LoVo (cell line): ENCODE data around the gene ITPRIP.

Experiments used
- DNase-seq: peaks from one replicate; pipeline ENCODE4 v3.0.0-alpha.2; 2016; ENCODE audit warnings: low spot score

Gene ITPRIP

DNA sequence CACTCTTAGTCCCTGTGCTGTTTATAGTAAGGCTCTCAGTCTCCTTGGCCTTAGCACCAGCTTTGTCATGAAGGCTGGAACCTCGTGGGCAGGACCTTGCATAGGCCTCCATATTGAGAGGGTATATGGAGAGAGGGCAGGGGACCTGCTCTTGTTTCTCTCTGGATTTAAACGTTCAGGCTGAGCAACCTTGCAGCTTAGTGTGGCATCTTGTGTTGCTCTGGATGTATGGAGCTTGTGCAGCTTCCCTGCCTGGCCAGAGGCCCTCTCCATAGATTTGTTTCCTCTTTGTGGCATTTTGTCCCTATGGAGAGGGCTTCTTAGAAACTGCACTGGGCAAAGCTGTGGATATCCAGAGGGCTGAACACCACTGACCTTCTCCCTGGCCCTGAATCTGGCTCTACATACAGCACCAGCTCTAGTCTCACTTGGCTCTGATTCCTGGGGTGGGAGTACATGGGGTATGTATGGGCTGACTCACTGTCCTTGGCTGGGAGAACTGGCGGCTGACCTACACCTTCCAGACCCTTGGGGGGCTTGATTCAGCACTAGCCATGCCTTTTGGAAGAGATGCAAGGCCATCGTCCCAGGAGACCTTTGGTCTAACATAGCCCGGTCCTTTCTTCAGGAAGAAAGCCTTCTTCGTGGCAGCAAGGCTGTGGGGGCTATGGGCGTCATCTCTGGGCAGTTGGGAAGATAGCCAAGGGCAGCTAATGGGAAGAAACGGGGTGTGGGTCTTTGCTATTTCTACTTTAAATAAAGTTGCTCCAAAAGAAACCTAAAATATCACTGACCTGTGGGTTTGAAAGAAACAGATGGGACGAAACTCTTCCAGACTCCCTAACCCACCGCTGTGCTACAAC is 30.5 kb downstream of the ITPRIP start:
- no peak for DNase-seq

DNA sequence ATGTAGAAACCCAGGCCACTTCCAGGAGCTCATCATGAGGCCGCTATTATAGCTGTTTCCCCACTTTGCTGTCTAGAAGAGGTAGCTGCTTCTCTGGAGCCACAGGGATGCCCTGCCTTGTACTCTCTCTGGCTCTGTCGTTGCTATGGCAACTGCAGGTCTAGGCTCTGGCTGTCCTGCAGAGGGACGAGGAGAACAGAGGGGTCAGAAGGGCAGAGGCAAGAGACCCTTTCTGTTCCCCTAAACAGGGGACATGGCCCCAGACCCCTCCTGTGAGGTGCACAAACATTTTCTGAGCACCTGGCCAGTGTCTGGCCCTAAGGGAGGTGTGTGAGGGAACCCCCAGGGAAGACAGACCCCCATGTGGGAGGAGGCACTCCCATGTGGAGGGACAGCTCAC is 31.4 kb downstream of the ITPRIP start:
- DNase-seq, result no peak

DNA sequence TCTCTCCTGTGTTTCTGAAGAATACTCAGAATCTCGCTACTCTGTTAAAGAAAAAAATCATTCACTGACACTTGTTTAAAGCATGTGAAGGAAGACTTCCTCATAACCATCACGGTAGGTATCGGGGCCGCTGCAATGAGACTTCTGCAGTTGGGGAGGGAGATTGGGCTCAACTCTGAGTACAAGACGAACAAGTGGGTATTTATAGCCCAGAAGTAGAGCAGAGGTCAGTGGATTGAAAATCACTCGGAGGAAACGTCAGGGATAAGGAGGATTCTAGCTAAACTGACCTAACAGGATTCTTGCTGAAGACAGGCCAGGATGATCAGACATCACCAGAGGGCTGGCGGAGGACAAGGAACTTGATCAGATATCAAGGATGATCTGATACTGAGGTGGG is 33.3 kb downstream of the ITPRIP start:
- DNase-seq, result no peak

DNA sequence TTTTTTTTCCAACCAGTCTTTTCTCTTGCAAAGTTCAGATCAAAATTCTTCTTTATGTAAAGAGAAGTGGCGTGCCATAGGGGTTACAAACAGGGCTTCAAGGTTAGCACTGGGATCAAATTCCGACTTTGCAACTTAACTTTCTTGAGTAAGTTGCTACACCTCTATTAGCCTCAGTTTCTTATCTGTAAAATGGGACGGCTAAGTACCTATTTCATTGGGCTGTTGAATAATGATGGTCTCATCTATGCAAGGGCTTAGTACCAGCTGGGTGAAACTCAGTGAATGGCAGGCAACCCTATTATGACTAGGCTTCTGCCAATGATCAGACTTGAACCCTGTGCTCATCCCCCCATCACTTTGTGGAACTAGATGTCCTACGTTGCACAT is 33.9 kb downstream of the ITPRIP start:
- DNase-seq, result no peak

DNA sequence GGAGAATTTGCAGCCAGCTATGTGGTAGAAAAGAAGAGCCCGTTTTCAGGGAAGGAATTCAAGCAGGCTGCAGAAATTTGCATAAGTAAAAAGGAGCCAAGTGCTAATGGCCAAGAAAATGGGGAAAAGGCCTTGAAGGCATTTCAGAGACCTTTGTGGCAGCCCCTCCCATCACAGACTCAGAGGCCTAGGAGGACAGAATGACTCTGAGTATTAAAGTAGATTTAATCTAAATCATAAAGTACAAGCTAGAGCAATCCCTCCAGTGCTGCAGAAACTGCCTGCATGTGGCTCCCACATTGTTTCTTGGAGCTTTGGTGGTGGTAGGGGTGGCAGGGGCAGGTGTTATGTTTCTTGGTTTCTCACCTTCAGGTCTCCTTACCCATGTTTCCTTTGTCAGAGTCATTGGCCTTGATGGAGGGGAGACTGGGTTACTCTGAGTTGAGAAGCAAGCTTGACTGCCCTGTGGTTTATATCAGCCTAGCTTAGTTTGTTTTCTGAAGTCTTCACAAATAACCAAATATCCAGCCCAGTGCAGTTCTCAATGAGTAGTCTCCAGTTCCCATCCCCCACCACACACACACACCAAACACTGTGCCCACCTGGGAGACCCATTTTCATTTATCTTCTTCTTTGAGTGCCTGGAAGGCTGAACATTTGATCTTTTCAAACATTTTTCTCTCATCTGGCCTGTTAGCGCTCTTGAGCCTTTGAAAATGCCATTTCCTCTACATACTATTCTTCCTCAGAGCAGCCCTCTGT is 34.5 kb downstream of the ITPRIP start:
- no peak for DNase-seq

DNA sequence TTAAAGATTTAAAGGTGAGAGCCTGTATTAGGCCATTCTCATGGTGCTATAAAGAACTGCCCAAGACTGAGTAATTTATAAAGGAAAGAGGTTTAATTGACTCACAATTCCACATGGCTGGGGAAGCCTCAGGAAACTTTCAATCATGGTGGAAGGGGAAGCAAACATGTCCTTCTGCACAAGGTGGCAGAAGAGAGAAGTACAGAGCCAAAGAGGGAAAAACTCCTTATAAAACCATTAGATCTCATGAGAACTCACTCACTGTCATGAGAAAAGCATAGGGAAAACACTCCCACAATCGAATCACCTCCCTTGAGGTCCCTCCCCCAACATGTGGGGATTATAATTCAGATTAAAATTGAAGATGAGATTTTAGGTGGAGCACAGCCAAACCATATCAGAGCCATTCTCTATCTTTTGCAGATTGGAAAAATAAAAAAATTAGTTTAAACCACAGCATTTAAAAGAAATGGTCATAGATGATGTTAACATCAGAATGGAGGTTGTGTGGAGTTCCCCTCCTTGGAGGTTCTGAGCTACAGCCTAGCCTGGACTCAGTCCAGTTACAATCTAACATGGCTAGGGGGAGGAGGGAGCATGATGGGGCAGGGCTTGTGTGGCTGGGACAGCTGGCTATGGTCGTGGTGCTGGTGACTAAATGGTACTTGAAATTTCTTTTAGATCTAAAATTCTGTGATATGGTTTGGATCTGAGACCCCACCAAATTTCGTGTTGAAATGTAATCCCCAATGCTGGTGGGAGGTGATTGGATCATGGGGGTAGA is 36.2 kb downstream of the ITPRIP start:
- DNase-seq, result no peak

DNA sequence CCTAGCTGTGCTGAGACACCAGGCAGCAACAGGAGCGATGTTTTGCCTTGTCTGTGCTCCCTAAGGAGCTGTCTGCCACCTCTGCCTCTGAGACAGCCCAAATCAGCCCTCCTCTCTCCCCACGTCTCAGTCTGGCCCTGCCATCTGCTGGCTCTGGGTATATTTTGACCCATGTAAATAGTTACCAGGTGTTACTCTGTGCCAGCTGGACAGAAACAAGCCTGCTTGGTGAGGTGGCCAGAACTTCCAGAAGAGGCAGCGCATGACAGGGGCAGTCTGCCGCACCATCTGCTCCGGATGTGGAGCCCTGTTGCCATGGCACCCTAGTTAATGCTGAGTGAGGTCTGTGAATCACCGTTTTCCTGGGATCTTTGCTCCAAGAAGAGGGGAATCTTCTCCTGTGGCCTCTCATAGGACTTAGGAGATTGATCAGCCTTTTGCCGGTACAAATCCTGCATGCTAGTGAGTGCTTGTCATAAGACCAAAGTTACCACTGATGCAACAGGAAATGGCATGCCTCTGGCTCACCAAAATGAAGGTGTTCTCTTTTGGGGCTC is 37.5 kb downstream of the ITPRIP start:
- DNase-seq, result no peak

DNA sequence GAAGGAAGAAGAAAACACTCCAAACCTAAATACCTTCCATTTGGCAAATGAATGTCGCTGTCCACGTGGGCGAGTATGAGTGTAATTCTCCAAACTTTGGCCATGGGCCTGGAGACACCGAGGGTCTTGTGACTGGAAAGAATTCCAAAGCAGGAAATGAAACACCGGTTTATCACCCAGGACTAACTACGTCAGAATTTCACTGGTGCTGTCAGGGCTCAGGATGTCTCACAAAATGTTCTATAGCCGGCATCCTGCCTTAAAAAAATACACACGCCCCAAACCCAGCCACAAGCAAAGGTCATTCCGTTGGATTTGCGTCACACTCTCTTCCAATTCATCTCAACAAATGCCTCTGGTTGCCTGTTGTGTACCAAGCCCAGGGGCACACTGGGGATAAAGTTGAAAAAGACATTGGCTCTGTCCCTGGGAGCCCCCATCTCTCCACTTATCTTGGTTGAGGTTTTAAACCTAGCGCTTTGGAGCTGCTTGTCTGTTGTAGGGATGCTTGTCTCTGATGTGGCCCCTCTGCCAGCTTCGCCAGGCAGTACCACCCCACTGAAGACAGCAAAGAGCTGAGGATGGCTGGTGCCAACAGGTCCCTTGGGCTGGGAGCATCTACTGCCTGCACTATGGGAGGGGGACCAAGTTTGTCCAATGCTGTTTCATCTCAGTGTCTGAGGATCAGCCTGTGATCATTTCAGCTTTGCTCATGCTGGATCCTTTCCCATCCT is 38.1 kb downstream of the ITPRIP start:
- DNase-seq, result no peak

DNA sequence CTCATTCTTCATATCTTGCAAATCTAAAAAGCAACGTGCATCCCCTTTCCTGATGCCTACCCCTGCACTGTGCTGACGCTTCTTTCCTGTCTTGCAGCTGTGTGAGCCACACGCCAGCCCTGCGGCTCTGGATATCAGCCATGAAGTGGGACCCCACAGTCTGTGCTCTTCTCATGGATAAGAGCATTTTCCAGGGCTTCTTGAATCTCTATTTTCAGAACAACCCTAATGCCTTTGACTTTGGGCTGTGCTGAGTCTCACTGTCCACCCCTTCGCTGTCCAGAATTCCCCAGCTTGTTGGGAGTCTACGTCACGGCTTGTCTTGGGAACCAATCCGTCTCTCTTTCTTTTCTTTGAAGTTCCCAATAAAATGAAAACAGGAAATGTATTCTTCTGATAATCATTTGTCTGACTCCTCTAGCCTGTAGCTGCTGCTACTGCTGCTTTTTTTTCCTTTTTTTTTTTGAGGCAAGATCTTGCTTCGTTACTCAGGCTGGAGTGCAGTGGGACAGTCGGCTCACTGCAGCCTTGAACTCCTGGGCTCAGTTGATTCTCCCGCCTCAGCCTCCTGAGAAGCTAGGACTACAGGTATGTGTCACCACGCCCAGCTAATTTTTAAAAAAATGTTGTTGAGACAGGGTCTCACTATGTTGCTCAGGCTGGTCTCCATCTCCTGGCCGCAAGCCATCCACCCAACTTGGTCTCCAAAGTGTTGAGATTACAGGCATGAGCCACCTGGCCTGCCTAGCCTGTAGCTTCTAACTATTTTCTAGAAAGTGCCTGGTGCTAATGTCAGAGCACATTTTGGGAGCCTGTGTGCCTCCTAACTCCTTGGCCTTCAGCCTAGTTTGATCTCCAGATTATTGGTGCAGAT is 39.0 kb downstream of the ITPRIP start:
- no peak for DNase-seq

DNA sequence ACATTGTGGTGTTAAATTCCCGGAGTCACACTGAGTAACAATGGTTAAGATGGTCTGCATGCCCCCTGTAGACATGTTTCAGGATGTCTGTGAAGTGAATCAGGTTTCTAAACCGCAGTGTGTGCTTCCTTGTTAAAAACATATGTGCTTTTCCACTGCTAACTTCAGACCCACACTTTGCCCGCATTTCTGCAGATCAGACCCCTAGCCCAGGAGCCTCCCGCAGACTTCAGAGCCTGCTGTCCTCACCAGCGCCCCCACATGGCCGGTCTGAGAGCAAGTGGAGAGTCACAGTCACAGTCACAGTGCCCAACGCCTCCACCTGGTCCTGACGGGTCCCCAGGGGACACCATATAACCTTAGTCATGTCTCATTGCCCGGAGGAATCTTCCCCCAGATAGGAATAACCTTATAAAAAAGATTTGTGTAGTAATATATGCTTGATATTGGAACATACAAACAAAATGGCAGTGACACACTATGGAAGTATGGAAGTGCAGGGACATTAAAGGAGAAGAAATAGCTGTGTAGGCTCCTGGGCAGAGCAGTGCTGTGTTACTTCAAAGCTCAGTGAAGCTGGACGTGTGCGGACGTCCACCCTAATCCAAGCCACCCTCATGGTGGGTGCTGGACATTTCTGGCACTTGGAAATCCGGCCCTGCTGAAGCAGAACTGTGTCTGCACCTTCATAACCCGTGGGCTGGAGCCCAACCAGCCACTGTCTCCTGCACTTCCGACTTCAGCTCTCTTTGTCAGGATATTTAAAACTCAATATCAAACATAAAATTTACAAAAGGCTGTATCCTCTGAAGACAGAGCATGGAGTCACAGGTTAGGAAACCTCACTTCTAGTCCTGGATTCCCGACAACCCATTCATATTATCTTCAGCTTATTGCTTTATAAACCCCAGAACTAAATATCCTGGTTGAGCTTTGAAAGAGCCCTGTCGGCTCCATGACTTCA is 40.3 kb downstream of the ITPRIP start:
- no peak for DNase-seq

DNA sequence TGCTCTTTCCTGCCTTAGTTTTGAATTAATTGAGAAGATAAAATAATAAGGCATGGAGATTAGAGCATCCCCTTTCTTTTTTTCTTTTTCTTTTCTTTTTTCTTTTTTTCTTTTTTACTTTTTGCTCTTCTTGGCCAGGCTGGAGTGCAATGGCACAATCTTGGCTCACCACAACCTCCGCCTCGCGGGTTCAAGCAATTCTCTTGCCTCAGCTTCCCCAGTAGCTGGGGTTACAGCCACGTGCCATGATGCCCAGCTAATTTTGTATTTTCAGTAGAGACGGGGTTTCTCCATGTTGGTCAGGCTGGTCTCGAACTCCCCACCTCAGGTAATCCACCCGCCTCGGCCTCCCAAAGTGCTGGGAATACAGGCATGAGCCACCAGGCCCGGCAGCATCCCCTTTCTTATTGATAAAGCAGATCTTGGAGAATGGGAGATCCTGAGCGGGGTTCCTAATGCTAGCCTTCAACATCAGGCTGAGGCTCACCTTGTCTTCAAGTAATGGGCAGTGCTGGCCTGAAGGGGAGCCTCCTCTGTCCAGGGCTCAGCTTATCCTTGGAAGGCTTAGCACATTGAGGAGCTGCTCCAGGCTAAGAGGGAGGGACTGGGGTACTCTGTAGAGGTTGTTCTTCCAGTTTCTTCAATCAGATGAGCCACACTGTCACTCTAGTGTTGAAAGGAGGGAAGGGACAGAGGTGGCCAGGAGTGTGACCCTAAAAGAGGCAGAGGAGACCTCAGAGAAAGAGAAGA is 41.4 kb downstream of the ITPRIP start:
- no peak for DNase-seq

DNA sequence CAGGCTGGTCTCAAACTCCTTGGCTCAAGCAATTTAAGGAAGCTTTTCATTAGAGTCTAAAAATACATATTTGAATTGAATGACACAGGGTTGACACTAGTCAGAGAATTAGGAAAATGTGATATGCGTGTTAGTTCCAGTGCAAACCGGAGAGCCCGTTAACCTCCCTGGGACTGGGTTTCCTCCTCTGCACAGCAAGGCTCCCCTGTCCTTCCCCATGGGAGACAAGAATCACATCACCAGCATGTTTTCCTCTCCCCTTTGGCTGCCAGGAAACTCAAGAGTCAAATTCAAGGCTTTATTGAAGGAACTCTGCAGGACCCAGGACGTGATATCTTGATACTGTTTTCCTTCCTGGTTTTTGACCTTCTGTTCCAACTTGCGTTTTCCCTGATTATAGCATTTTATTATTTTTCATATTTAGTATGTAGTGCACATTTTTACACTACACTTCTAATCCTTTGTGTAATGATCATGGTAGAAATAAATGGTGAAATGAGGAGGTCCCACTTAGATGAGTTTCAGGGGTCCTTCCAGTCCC is 44.4 kb downstream of the ITPRIP start:
- no peak for DNase-seq

DNA sequence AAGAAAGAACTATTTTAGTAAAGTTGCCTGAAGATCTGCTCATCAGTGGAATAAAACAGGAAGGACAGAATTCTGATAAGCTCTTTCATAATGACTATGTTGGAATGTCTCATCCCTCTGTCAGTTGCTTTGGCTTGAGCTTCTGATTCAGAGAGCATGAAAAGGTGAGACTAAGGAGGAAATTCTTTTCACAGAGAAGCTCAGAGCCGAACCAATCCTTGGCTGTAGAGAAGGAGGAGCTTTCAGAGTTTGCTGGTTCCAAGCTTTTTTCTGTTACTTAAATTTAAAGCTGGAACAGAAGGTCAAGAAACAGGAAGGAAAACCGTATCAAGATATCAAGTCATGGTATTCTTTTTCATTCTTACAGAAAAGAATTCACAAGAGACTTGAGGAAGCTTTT is 45.3 kb downstream of the ITPRIP start:
- no peak for DNase-seq

DNA sequence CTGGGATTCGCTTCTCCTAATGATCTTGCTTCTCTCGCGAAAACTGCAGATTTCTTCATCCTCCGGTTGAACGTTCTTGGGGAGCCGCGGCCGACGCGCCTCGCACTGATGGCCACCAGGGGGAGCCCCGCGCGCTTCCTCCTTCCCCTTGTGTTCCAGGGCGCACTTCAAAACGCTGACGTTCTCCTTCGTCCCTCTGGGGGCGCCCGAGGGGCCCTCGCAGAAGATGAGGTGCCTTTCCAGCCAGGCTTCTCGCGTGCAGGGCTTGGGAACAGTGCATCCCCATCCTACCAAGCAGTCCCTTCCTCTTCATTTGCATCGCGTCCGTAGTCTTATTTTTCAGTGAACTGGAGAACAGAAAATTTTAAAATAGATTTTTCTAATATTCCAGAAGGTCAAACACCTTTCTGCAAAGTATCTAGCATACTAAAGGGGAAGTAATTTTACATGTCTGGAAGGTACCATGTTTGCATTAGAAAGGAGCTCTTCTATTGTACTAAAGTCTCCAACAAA is 46.8 kb downstream of the ITPRIP start:
- DNase-seq, result peak; percentile 90

DNA sequence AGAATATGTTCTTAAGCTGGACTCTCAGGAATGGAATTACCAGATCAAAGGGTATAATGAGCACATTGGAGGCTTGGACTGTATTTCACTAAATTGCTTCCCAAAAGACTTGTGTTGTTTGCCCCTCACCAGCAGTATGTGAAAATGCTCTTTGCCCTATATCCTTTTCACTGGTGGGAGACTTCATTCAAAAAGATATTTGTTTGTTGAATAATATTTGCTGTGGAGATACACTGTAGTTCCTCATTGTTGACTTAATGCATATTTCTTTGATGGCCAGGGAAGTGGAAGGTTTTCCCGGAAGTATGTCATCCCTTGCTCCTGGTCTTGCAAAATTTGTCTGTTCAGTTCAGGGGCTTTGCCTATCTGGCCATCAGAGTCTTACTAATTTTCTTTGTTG is 49.9 kb downstream of the ITPRIP start:
- no peak for DNase-seq

DNA sequence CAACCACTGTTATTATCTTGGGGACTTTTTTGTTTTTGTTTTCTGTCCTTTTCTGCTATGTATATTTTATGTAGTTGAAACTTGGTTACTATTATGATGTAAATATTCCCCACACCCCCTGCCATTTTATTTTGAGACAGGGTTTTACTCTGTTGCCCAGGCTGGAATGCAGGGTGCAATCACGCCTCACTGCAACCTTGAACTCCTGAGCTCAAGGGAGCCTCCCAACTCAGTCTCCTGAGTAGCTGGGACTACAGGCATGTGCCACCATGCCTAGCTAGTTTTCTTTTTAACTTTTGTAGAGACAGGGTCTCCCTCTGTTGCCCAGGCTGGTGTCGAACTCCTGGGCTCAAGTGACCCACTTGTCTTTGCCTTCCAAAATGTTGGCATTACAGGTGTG is 51.3 kb downstream of the ITPRIP start:
- DNase-seq, result no peak

DNA sequence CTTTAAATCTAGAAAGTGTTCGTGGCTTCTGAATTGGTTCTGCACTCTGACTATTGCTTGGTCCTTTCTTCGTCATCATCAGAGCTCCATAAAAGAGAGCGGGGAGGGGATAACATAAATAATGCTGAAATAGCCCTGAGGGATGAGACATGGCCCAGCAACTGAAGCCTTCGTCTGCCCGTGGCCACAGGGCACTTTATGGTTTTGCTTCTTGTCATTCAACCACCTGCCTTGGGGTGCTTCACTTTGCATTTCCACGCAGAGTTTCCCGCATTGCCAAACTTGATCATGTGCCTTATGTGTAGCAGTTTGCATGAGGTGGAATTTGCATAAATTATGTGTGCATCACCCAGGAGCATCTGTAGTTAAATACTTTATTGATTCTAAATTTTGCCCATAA is 53.4 kb downstream of the ITPRIP start:
- DNase-seq, result no peak

DNA sequence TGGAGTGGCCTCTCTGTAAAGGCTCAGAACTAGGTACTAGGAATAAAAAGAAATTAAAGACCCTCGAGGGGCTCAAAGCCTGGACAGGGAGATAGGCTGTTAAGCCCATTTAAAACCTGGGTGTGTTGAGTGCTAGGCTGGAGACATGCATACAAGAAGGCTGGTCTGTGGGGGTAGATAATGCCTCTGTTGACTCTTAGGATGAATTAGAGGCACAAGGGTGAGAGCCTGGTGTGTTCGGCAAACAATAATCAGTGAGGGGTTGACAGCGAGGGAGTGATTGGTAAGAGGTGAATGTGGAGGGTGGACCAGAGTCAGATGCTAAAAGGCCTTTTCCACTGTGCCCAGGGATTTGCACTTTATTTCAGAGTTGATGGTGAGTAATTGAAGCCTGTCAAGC is 56.6 kb downstream of the ITPRIP start:
- no peak for DNase-seq
